ENCODE data around the gene DEFB123.
"Not testable (repeated sequence)": the region's sequence is repeated elsewhere in the genome, so short reads cannot be mapped to it uniquely, and the experiment has no call there.

The DEFB123 gene, protein sequence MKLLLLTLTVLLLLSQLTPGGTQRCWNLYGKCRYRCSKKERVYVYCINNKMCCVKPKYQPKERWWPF

DNA sequence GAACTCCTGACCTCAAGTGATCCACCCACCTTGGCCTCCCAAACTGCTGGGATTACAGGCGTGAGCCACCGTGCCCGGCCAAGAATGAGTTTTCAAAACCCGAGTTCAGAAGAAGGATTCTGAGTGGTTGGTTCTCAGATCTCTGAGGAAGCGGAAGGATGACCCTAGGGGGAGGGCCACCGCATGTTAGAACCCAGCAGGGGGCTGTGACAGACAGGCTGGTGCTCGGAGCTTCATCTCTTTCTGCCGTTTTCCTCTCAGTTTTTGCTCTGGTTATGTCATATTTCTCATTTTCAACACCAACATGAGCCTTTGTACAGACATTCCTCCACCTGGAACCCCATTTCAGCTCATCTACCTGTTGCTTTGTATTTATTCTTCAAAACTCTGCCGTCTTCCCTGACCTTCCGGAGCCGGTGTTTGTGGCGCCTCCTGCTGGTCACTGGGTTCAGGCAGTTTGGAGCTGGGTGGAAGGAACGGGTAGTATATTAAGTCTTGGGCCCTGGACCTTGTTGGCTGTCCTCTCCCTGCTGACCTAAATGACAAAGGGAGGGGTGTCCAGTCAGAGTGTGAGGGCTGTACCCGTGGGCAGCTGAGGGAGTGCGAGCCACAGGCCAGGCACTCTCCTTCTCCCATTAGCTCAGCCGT is at the start of gene DEFB123:
Gene DEFB123 (plus strand): TSS at position 621 of the 648 bp plus-strand sequence. CDS start 67 bp downstream, outside the sequence.
- DNase-seq: no peak

DNA sequence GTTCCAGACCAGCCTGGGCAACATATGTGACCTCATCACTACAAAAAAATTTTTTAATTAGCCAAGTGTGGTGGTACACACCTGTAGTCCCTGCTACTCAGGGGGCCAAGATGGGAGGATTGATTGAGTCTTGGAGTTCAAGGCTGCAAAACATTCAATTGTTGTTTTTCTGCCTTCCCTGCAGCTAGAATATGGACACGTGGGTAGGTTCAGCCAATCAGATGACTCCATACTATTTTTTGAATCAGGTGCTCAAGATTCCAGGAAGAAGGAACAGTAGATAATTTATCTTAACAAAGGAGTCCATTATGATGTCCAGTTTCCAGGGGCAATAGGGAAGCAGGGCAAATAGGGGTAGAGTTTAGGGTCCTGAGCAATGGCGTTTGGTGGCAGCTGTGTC is 47.6 kb upstream of the DEFB123 start:
- no peak for DNase-seq

DNA sequence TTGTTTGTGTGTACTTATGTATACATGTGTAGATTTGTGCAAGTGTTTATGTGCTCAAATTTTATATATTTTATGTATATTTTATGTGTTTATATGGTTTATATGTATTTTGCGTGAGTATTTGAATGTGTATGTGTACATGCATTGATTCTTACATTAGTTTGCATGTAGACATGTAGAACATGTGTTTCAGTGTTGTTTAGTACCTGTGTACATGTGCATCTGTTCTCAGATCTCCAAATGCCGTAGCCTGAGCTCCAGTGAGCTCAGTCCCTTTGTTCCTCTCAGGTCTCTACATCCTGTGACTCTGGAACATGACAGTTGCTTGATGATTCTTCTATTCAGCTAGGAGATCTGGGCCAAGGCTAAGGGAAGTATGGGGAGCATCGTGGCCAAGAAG is 45.5 kb upstream of the DEFB123 start:
- no peak for DNase-seq

DNA sequence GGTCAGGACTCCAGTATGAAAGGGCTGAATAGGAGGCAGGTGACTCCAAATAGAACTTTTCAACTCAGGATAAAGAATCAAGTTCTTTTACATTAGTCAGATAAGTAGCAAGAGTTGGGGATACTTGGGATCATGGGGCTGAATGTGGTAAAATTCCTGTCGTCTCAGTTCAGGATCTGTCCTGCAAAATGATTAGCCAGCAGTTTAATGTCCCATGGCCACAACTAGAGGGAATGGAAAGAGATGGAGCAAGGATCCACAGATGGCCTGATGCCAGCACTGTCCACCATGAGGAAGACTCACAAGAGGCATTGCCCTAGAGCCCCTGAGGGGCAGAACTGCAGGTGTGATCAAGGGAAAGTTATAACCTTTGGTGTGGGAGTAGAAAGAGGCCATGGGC is 36.5 kb upstream of the DEFB123 start:
- no peak for DNase-seq

DNA sequence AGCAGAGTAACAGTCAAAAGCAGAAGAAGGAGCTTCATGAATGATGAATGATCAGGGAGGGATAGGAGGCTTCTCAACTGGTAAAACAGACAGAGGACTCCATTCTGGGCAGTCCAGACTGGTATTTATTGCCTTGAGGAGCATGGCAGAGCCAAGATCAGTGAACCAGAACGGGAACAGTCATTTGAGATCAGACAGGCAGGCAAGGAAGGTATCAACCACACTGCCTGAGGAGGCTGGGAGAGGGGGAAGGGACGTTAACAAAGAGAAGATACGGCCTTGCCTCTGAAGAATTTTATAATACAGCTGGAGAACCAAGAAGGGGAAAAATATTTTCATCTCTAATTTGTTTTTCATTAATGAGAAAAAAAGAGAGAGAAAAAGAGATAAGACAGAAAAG is 34.3 kb upstream of the DEFB123 start, which contains the start of gene DEFB121:
Gene DEFB121 (minus strand): TSS at position 101 of the 400 bp plus-strand sequence. CDS start 63 bp downstream, at position 38.
- DNase-seq: no peak

DNA sequence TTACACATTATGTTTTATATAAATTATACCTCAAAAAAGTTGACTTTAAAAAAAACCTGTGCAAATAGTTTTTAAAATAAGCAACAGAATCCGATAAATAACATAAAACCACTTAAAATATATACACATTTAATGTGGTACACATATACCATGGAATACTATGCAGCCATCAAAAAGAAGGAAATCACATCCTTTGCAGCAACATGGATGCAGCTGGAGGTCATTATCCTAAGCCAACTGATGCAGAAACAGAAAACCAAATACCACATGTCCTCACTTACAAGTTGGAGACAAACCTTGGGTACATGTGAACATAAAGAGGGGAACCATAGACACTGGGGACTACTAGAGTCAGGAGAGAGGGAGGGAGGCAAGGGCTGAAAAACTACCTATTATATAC is 30.4 kb upstream of the DEFB123 start:
- no peak for DNase-seq

DNA sequence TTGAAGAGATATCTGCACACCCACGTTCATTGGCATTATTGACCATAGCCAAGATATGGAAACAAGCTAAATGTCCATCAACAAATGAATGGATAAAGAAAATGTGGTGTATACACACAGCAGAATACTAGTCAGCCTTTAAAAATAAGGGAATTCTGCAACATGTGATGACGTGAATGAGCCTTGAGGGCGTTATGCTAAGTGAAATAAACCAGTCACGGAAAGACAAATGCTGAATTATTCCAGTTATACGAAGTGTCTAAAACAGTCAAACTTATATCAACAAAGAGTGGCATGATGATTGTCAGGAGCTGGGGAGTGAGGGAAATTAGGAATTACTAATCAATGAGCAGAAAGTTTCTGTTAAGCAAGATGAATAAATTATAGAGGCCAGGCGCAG is 26.1 kb upstream of the DEFB123 start:
- no peak for DNase-seq

DNA sequence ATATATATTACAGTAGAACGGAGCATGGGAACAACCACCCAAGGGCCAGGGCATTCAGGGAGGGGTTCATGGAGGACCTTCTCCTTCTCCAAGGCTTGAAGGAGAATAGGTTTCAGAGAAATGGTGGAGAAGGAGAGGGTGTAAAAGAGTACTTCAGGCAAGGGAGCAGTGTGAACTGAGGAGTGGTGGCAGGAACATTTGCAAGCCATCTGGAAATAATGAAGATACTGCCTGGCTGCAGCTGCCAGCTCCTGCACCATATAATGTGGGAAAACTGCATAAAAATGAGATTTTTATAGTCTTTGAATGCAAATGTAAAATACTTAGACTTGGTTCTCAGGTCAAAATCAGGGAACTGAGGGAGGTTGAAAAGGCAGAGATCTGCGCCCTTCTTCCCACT is 24.8 kb upstream of the DEFB123 start:
- no peak for DNase-seq

DNA sequence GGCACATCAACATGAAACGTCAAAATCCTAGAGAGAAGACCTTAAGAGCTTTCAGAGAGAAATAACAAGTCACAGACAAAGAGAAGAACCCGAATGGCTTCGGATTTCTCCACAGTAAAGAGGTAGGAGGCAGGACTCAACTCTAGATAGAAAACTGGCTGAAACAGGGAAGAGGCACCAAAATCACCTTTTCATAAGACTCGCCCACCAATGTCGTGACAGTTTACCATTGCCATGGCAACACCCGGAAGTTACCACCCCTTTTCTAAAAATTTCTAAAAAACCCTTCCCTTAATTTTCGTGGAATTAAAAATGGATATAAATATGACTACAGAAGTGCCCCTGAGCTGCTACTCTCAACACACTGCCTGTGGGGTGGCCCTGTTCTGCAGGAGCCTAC is 22.1 kb upstream of the DEFB123 start:
- no peak for DNase-seq

DNA sequence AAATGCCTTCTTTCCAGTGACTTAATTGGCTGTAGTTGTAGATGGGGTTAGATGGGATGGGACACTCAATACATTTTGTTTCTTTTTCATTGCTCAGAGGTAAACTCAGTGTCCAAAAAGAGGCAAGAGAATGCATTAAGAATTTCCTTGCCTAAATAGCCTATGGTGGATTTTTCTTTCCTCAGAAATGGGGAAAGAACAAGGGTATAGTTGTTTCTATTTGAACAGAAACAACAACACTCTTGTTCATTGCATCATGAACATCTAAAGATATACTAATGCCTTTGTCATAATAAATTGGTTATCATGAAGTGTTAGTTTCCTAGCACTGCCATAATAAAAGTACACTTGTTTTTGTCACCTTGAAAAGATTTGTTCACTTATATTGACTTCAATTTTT is 14.6 kb upstream of the DEFB123 start:
- DNase-seq: no peak

DNA sequence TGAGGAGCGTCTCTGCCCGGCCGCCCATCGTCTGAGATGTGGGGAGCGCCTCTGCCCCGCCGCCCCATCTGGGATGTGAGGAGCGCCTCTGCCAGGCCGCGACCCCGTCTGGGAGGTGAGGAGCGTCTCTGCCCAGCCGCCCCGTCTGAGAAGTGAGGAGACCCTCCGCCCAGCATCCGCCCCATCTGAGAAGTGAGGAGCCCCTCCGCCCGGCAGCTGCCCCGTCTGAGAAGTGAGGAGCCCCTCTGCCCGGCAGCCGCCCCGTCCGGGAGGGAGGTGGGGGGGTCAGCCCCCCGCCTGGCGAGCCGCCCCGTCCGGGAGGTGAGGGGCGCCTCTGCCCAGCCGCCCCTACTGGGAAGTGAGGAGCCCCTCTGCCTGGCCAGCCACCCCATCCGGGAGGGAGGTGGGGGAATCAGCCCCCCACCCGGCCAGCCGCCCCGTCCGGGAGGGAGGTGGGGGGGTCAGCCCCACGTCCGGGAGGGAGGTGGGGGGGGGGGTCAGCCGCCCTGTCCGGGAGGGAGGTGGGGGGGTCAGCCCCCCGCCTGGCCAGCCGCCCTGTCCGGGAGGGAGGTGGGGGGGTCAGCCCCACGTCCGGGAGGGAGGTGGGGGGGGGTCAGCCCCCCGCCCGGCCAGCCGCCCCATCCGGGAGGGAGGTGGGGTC is 13.4 kb upstream of the DEFB123 start:
- DNase-seq: not testable (repeated sequence)

DNA sequence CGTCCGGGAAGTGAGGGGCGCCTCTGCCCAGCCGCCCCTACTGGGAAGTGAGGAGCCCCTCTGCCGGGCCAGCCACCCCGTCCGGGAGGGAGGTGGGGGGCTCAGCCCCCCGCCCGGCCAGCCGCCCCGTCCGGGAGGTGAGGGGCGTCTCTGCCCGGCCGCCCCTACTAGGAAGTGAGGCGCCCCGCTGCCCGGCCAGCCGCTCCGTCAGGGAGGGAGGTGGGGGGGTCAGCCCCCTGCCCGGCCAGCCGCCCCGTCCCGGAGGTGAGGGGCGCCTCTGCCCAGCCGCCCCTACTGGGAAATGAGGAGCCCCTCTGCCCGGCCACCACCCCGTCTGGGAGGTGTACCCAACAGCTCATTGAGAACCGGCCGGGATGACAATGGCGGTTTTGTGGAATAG is 12.9 kb upstream of the DEFB123 start:
- not testable (repeated sequence) for DNase-seq

DNA sequence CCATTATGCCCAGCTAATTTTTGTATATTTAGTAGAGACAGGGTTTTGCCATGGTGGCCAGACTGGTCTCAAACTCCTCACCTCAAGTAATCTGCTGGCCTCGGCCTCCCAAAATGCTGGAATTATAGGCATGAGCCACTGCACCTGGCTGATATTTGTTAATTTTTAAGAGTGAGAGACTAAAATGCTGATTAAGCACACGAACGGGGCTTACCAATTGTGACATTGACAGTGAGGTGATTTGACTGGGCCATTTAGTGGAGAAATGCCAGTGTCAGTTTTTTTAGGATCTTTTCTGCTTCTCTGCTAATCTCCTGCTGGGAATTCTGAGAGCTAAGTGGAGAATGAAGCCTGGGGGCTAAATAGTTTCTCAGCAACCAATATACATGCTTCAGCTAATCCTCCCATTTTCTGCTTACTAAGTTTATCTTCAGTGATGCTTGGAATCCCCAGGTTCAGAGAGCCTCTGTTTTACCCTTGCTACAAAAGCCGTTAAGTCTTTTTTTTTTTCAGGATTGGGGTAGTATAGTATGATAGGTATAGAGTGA is 9.8 kb upstream of the DEFB123 start:
- no peak for DNase-seq

DNA sequence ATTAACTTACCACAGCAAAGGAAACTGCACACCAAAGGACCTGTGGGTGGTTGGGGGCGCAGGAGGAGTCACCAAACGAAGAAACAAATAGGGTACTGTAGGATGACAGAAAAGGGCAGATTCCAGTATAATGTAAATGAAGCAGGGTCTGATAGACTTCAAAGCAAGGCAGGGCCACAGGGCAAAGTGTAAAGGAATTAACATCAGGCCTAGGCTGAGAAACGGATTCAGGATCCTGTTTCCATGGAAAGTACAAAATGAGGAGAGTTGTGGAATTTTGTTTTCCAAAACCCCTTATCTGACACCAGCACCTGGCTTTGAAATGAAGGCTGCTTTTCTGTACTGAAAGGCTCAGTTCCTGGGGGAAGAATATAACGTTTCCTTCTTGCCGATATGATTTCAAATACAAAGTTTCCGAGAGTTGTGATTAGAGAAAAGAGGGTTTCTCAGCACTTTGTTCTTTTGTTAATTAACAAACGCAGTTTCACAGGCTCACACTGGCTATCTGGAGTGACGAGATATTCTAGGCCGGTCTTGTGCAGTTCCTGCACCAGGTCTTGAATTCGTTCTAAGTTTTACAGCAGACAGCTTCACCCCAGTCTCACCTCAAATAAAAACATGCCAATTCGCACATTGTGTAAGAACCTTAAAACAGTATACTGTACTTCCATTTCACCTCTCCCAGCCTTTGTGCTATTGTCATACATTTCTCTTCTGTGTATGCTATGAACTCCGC is 5.8 kb downstream of the DEFB123 start:
- DNase-seq: no peak

DNA sequence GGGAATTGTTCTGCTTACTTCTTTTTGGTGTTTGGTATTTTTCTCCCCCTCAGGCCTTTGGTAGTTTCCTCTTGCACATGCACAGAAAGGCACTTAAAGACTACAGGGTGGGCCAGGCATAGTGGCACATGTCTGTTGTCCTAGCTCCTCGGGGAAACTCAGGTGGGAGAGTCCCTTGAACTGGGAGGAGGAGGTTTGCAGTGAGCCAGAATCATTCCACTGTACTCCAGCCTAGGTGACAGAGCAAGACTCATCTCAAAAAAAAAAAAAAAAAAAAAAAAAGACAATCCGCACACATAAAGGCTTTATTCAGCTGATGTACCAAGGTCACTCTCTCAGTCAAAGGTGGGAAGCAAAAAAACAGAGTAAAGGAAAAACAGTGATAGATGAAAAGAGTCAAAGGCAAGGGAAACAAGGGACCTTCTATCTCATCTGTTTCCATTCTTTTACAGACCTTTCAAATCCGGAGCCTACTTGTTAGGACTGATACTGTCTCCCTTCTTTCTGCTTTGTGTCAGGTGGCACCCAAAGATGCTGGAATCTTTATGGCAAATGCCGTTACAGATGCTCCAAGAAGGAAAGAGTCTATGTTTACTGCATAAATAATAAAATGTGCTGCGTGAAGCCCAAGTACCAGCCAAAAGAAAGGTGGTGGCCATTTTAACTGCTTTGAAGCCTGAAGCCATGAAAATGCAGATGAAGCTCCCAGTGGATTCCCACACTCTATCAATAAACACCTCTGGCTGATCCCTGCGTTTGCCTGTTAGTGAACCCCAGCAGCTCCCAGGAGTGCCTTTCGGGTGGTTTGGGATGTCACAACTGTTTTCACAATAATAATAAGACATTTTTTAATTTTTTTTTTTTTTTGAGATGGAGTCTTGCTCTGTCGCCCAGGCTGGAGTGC is 9.3 kb downstream of the DEFB123 start:
- DNase-seq: no peak

DNA sequence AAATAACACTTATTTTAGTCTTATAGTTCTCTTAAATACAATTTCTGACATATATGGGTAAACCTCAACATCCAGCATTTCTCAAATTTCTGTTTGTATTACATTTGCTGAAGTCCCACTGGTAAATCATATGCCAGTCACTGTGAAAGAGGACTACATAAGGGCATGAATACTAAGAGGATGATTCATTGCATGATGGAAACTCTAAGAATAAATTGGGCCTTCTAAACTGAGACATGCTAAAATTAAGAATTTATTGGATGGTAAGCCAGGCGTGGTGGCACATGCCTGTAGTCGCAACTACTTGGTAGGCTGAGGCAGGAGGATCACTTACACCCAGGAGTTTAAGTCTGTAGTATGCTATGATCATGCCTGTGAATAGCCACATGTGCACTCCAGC is 12.1 kb downstream of the DEFB123 start:
- DNase-seq: no peak

DNA sequence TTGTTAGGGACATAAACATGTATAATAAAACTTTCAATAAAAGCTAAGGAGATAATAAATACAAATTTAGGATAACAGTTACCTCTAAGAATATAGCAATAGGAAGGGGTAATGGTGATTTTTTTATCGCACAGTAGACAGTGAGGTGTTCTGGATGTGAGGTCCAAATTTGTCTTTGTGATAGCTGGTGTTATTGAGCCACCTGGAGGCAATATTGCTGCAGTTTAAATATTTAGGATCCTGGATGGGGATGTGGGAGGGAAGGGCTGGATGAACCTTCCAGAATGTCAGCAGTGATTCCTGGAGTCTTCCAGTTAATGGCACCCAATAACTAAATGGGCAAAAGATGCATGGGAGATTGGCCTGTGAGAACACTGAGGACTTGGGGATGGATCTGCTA is 13.9 kb downstream of the DEFB123 start:
- DNase-seq: no peak

DNA sequence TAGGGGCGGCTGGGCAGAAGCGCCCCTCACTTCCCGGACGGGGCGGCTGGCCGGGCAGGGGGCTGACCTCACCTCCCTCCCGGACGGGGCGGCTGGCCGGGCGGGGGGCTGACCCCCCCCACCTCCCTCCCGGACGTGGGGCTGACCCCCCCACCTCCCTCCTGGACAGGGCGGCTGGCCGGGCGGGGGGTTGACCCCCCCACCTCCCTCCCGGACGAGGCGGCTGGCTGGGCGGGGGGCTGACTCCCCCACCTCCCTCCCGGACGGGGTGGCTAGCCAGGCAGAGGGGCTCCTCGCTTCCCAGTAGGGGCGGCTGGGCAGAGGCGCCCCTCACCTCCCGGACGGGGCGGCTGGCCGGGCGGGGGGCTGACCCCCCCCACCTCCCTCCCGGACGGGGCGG is 30.5 kb downstream of the DEFB123 start:
- DNase-seq: not testable (repeated sequence)

DNA sequence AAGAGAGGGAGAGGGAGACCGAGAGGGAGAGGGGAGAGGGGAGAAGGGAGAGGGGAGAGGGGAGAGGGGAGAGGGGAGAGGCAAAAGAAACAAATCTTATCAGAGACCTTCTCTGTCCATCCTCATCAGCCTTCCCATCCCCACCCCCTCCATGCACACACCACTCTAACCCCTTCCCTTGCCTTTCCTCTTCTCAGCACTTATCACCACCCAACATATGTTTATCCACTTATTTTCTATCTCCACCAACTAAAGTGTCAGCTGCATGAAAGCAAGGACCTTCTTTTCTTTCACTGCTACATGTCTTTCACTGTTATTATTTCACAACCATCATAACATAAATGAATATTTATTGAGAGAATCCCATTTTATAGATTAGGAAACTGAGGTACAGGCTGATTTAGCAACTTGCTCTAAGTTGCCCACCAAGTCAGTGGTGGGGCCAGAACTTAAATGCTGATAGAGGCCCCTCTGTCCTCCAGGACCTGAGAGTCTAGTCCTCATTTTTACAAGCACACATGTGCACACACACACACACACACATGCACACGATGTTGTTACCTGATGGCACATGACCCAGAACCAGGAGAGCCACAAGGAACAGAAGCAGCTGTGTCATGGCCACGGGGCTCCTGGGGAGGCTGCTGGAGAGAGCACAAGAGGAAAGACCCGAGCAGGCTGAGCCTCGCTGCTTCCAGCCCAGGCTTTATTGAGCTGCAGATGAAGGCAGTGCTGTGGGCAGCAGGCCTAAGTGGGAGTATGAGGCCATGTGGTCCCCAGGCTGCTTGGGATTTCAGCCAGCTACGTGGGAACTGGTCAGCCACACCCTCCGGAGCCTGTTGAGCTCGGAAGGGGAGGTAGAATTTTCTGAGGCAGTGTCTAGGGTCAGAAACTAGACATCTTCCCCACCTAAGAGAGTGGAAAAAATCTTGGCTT is 32.2 kb downstream of the DEFB123 start:
- no peak for DNase-seq

DNA sequence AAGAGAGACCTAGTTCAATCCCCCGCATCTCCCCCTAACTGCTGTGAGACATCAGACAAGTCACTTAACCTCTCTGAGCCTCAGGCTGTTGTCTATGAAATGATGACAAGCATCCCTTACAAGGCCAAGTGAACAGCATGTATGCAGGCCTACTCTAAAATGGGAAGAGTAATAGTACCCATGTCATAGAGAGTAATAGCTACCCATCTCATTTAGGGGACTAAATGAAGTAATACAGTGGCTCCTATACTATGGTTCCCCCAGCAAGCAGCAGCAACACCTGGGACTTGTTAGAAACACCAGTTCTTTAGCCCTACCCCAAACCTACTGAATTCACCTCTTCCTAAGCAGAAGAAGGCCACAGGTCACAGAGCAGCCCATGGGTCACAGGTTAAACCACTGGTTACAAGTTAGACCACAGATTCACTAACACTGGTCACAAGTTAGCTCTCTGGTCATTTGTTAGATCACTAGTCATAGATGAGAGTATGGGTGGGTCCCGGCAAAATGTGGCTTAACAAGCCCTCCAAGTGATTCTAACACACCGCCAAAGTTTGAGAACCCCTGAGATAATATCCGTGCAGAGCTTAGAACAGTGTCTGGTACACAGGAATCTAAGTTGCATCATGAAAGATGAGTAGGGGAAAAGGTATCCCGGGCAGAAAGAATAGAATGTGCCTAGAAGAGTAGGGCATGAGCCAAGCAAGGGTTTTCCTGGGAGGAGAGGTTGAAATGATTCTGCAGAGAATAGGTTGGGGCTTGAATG is 33.1 kb downstream of the DEFB123 start:
- DNase-seq: no peak

DNA sequence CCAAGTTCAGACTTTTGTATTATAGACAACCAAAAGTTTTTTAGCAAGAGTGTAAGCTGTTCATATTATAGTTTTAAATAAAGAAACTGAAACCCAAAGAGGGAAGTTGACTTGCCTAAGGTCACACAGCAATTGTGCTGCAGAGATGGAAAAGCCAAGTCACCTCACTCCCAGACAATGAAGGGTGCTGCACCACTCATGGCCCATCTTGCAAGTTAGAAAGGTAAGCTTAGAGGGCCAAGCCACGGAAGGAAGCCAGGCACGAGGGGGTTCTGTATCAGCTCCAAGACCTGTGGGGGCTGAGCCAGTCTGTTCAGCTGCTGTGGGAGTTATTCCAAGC is 33.6 kb downstream of the DEFB123 start:
- no peak for DNase-seq
